Endothelial cell of umbilical vein (primary cell): ENCODE data around the gene IER3. TPM values are rescaled to one million over a fixed set of nuclear protein-coding genes. Genes with fewer than 3 reads are reported as not detected.
"Not testable (repeated sequence)": the region's sequence is repeated elsewhere in the genome, so short reads cannot be mapped to it uniquely, and the experiment has no call there.

ENCODE experiments used
- BruUV-seq: library from RNA; stranded (reverse); fragments of 400-500 nt; replicated peaks from 2 replicates; lab custom pipeline; 2021; lab: Mats Ljungman, UMichigan
- CTCF ChIA-PET: fragments of 300-600, 350-600 bp; sonication (Branson Sonifier 250); formaldehyde crosslinking; loops from one replicate; lab custom pipeline; 2021; ENCODE audit warnings: antibody characterized with exemption, inconsistent platforms; lab: Charles Lee
- POLR2A ChIA-PET: fragments of 300-600, 350-600 bp; sonication (Branson Sonifier 250); formaldehyde crosslinking; loops from one replicate; lab custom pipeline; 2021; ENCODE audit warnings: antibody characterized with exemption, inconsistent platforms; lab: Charles Lee
- DNase-seq: peaks from one replicate; pipeline ENCODE4 v3.0.0-alpha.2; 2011; ENCODE audit warnings: low read depth, low spot score
- FAIRE-seq: peaks from 2 replicates; lab custom pipeline; 2011; peaks lifted over from hg19 to GRCh38; lab: Jason Lieb, UNC
- H2AFZ ChIP-seq: 2 replicates; pipeline ENCODE4 v1.6.0; 2012; ENCODE audit warnings: low read depth, low read length, control low read depth, inconsistent platforms
- H3K27ac ChIP-seq: 2 replicates; pipeline ENCODE4 v1.5.1; 2011; ENCODE audit warnings: low read depth, mild to moderate bottlenecking, control low read depth, low read length, moderate library complexity; ENCODE audit not compliant: insufficient read depth
- H3K27me3 ChIP-seq, 2 experiments: 2 replicates each; pipeline versions ENCODE4 v1.6.0 to v1.6.1; 2011; ENCODE audit warnings: low read length in 2 of 2, mixed read lengths in 1 of 2; ENCODE audit not compliant: control insufficient read depth in 2 of 2, insufficient read depth in 2 of 2
- H3K36me3 ChIP-seq, 2 experiments: 2 replicates in 1 of 2; 3 replicates in 1 of 2; pipeline ENCODE4 v1.5.1; 2011; ENCODE audit warnings: low read length in 2 of 2, mild to moderate bottlenecking in 1 of 2, moderate library complexity in 1 of 2; ENCODE audit not compliant: control insufficient read depth in 2 of 2, insufficient read depth in 2 of 2; ENCODE audit errors: extremely low read depth in 1 of 2
- H3K4me1 ChIP-seq: 3 replicates; pipeline ENCODE4 v1.5.1; 2011; ENCODE audit warnings: mild to moderate bottlenecking, low read length; ENCODE audit not compliant: control insufficient read depth, insufficient read depth; ENCODE audit errors: extremely low read depth
- H3K4me2 ChIP-seq: 2 replicates; pipeline ENCODE4 v1.6.1; 2011; ENCODE audit warnings: low read length, control low read depth, mixed read lengths; ENCODE audit not compliant: insufficient read depth
- H3K4me3 ChIP-seq, 3 experiments: fragments of 200-600 bp in 1 of 3; sonication (generic), shearing (Covaris generic) in 1 of 3; replicated peaks in 1 of 3; 2 replicates each; pipeline ENCODE4 v1.5.1; 2011 to 2016; ENCODE audit warnings: control low read depth in 3 of 3, low read length in 3 of 3, mild to moderate bottlenecking in 2 of 3, inconsistent platforms in 1 of 3, low read depth in 1 of 3, moderate library complexity in 1 of 3; ENCODE audit not compliant: insufficient read depth in 1 of 3
- H3K79me2 ChIP-seq: 2 replicates; pipeline ENCODE4 v1.6.0; 2012; ENCODE audit warnings: low read length, inconsistent platforms; ENCODE audit not compliant: control insufficient read depth, insufficient read depth
- H3K9ac ChIP-seq: replicated peaks from 2 replicates; pipeline ENCODE3; 2011; ENCODE audit warnings: low read length, control low read depth; ENCODE audit not compliant: insufficient read depth; ENCODE audit errors: extremely low read depth
- H3K9me1 ChIP-seq: replicated peaks from 3 replicates; pipeline ENCODE4 v1.6.0; 2011; ENCODE audit warnings: mild to moderate bottlenecking, low read length; ENCODE audit not compliant: control insufficient read depth, insufficient read depth; ENCODE audit errors: extremely low read depth
- H3K9me3 ChIP-seq: replicated peaks from 2 replicates; pipeline ENCODE4 v1.5.1; 2012; ENCODE audit warnings: low read length, inconsistent platforms; ENCODE audit not compliant: control insufficient read depth, insufficient read depth
- H4K20me1 ChIP-seq: replicated peaks from 2 replicates; pipeline ENCODE3; 2011; ENCODE audit warnings: mild to moderate bottlenecking, low read length; ENCODE audit not compliant: control insufficient read depth, insufficient read depth; ENCODE audit errors: extremely low read depth
- FOS ChIP-seq: IDR thresholded peaks from 2 replicates; pipeline ENCODE4 v1.6.1; 2011; ENCODE audit warnings: mild to moderate bottlenecking, low read length, moderate library complexity, borderline replicate concordance; ENCODE audit not compliant: insufficient read depth
- GATA2 ChIP-seq: IDR thresholded peaks from 2 replicates; pipeline ENCODE4 v1.7.0; 2011; ENCODE audit warnings: low read depth, mild to moderate bottlenecking, moderate library complexity, mixed read lengths, low read length; ENCODE audit not compliant: insufficient read length, insufficient read depth
- JUN ChIP-seq: IDR thresholded peaks from 2 replicates; pipeline ENCODE4 v1.6.1; 2011; ENCODE audit warnings: borderline replicate concordance, low read depth; ENCODE audit not compliant: insufficient read length, insufficient read depth
- dilution Hi-C: fragments of 300-500 bp; cut with MboI; formaldehyde crosslinking; loops from one replicate; pipeline ENCODE4 v1.15.0; 2019; ENCODE audit warnings: low sequenced_read_pairs; ENCODE audit not compliant: extremely low pct_ligation_motif_present
- intact Hi-C: fragments of 100-400 bp; cut with micrococcal nuclease; formaldehyde crosslinking; loops from one replicate; pipeline ENCODE4 v1.10.0; 2022
- polyA plus RNA-seq, 4 experiments: library from polyadenylated mRNA; depleted of rRNA in 3 of 4; stranded (reverse) in 3 of 4; unstranded in 1 of 4; fragments of >200 nt; gene quantifications; 2 replicates each; pipeline versions ENCODE4 v1.2.1 to v1.2.3, GENCODE V29; 2011 to 2012; ENCODE audit warnings: missing spikeins in 1 of 4
- total RNA-seq: library from RNA; stranded (reverse); gene quantifications from 2 replicates; pipeline ENCODE4 v1.2.3, GENCODE V29; 2021
- TF ChIP-seq, protein P1 (sequence below), 2 donors: IDR thresholded peaks; 1 replicate in 1 of 2; 2 replicates in 1 of 2; pipeline ENCODE4 v1.5.1; 2011; ENCODE audit warnings: low read length in 2 of 2, mild to moderate bottlenecking in 2 of 2, moderate library complexity in 2 of 2, control low read depth in 1 of 2, inconsistent platforms in 1 of 2, low read depth in 1 of 2; ENCODE audit not compliant: insufficient read depth in 1 of 2; ENCODE audit errors: extremely low read depth in 1 of 2
- TF ChIP-seq, protein P2 (sequence below): IDR thresholded peaks from 2 replicates; pipeline ENCODE4 v1.6.1; 2011; ENCODE audit not compliant: insufficient read depth, insufficient read length

The IER3 gene
- total and polyA plus RNA-seq, 2 donors (not counting 3 experiments of a cell fraction or from before 2014, with no cell fraction given) = 170 to 468 TPM

DNA sequence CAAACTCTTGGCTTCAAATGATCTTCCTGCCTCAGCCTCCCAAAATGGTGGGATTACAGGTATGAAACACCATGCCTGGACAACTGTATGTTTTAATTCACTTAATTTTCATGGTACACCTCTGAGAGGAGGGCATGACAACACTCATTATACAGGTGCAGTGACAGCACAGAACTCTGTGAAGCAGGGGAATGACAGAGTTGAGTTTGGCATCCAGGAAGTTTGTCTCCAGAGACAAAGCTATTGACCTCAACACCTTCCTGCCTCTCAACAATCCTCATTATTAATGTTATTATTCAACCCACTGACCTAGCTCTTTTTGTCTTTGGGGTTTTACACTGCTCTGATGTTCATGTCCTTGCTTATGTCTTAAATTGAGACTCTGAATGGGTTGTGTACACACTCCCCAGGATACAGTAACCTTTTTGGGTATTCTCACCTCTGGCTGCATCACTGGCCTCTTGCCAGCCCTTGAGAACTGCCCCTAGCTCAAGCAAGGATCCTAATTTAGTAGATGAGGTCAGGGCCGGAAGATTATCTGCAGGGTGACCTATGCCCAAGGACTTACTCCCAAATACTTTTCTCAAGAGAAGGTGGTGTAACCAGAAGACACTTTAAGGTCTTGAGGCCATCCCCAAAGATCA is 13.0 kb upstream of the IER3 start:
- no peaks in the 10 kb centered on the region for H4K20me1 ChIP-seq
- no peak for TF ChIP-seq GATA2
- TF ChIP-seq, protein P1, sequence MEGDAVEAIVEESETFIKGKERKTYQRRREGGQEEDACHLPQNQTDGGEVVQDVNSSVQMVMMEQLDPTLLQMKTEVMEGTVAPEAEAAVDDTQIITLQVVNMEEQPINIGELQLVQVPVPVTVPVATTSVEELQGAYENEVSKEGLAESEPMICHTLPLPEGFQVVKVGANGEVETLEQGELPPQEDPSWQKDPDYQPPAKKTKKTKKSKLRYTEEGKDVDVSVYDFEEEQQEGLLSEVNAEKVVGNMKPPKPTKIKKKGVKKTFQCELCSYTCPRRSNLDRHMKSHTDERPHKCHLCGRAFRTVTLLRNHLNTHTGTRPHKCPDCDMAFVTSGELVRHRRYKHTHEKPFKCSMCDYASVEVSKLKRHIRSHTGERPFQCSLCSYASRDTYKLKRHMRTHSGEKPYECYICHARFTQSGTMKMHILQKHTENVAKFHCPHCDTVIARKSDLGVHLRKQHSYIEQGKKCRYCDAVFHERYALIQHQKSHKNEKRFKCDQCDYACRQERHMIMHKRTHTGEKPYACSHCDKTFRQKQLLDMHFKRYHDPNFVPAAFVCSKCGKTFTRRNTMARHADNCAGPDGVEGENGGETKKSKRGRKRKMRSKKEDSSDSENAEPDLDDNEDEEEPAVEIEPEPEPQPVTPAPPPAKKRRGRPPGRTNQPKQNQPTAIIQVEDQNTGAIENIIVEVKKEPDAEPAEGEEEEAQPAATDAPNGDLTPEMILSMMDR (IDR thresholded peaks at IDR 0.05; ENCODE audit: extremely low read depth in 1 of 2, insufficient read depth in 1 of 2, low read depth in 1 of 2, low read length in 2 of 2) = no peak
- no peak for TF ChIP-seq FOS
- no peak for TF ChIP-seq JUN
- TF ChIP-seq, protein P2, sequence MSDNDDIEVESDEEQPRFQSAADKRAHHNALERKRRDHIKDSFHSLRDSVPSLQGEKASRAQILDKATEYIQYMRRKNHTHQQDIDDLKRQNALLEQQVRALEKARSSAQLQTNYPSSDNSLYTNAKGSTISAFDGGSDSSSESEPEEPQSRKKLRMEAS = no peak
- POLR2A ChIA-PET = no interaction called here
- intact Hi-C loops = no loop called here
- H3K36me3 ChIP-seq = no peaks in the 10 kb centered on the region
- no peak for FAIRE-seq
- no peaks in the 10 kb centered on the region for H3K9me1 ChIP-seq
- no peaks in the 10 kb centered on the region for H3K79me2 ChIP-seq
- no TSS peak for BruUV-seq
- no peak overlapping the region for H3K4me2 ChIP-seq
- no peak for DNase-seq
- CTCF ChIA-PET = interaction anchor here (0.9 to 1.6 kb wide), 3 partner anchors 12 to 64 kb away, joined by 3 to 4 read pairs (median 3); no protein-coding TSS in a partner anchor
- H3K27me3 ChIP-seq = no peaks in the 10 kb centered on the region
- H3K27ac ChIP-seq = no peak overlapping the region
- no peak overlapping the region for H2AFZ ChIP-seq
- H3K4me3 ChIP-seq = no peak overlapping the region
- no peak overlapping the region for H3K9ac ChIP-seq
- no peaks in the 10 kb centered on the region for H3K9me3 ChIP-seq
- peaks cover 29% of the 10 kb centered on the region for H3K4me1 ChIP-seq
- dilution Hi-C loops = no loop called here

- H3K36me3 ChIP-seq, H3K9ac ChIP-seq, H3K27ac ChIP-seq, intact Hi-C loops, BruUV-seq, H3K4me2 ChIP-seq, H3K9me3 ChIP-seq, H3K4me3 ChIP-seq, FAIRE-seq, dilution Hi-C loops, H3K9me1 ChIP-seq, H3K27me3 ChIP-seq, H3K79me2 ChIP-seq, H4K20me1 ChIP-seq, H2AFZ ChIP-seq, DNase-seq: not testable (repeated sequence)
- H3K4me1 ChIP-seq = peaks cover 37% of the 10 kb centered on the region
- CTCF ChIA-PET = interaction anchor here (1.1 to 1.6 kb wide), 2 partner anchors 12 to 60 kb away, joined by 3 to 4 read pairs; no protein-coding TSS in a partner anchor
- POLR2A ChIA-PET = interaction anchor here (0.7 kb wide), 1 partner anchor 23 kb away, joined by 3 read pairs; no protein-coding TSS in a partner anchor
These were observed 12.2 kb upstream of the IER3 start for GRCh38 chr6:30756405-30757003.
